Astrocyte (in vitro differentiated cells and primary cell): ENCODE data around the gene CDCP1. TPM values are rescaled to one million over a fixed set of nuclear protein-coding genes. Genes with fewer than 3 reads are reported as not detected.

ENCODE experiments used
- DNase-seq: peaks from one replicate; pipeline ENCODE4 v3.0.0-alpha.2; 2010; ENCODE audit warnings: low read depth
- FAIRE-seq: peaks from 2 replicates; lab custom pipeline; 2011; peaks lifted over from hg19 to GRCh38; lab: Jason Lieb, UNC
- H2AFZ ChIP-seq: 2 replicates; pipeline ENCODE4 v1.6.0; 2012; ENCODE audit warnings: low read depth, low read length, inconsistent platforms
- H3K27ac ChIP-seq: 2 replicates; pipeline ENCODE4 v1.5.1; 2011; ENCODE audit warnings: low read depth, low read length, inconsistent platforms
- H3K27me3 ChIP-seq: 2 replicates; pipeline ENCODE4 v1.6.0; 2011; ENCODE audit warnings: low read length, inconsistent platforms; ENCODE audit not compliant: insufficient read depth
- H3K36me3 ChIP-seq: 2 replicates; pipeline ENCODE4 v1.5.1; 2011; ENCODE audit warnings: low read length, inconsistent platforms; ENCODE audit not compliant: insufficient read depth
- H3K4me1 ChIP-seq: 2 replicates; pipeline ENCODE4 v1.5.1; 2011; ENCODE audit warnings: low read length, inconsistent platforms; ENCODE audit not compliant: insufficient read depth
- H3K4me2 ChIP-seq: 2 replicates; pipeline ENCODE4 v1.6.0; 2012; ENCODE audit warnings: low read length, inconsistent platforms
- H3K4me3 ChIP-seq: 2 replicates; pipeline ENCODE4 v1.5.1; 2011; ENCODE audit warnings: low read depth, mild to moderate bottlenecking, low read length, inconsistent platforms; ENCODE audit not compliant: insufficient read depth
- H3K79me2 ChIP-seq: 2 replicates; pipeline ENCODE4 v1.6.0; 2012; ENCODE audit warnings: mild to moderate bottlenecking, low read length, inconsistent platforms; ENCODE audit not compliant: insufficient read depth
- H3K9ac ChIP-seq: 2 replicates; pipeline ENCODE4 v1.6.0; 2012; ENCODE audit warnings: mild to moderate bottlenecking, low read length, inconsistent platforms
- H3K9me3 ChIP-seq: 2 replicates; pipeline ENCODE4 v1.5.1; 2012; ENCODE audit warnings: low read depth, mild to moderate bottlenecking, low read length, inconsistent platforms; ENCODE audit not compliant: insufficient read depth
- H4K20me1 ChIP-seq: 2 replicates; pipeline ENCODE4 v1.6.0; 2012; ENCODE audit warnings: low read length, inconsistent platforms; ENCODE audit not compliant: insufficient read depth
- H3K27ac Mint-ChIP-seq: one replicate; pipeline ENCODE4 v1.8.0; 2021; ENCODE audit warnings: mild to moderate bottlenecking, mixed read lengths; ENCODE audit not compliant: unreplicated experiment
- H3K27me3 Mint-ChIP-seq: one replicate; pipeline ENCODE4 v1.8.0; 2021; ENCODE audit warnings: low read depth, mixed read lengths; ENCODE audit not compliant: unreplicated experiment
- H3K36me3 Mint-ChIP-seq: one replicate; pipeline ENCODE4 v1.8.0; 2021; ENCODE audit warnings: low read depth, mixed read lengths; ENCODE audit not compliant: unreplicated experiment
- H3K4me1 Mint-ChIP-seq: one replicate; pipeline ENCODE4 v1.8.0; 2021; ENCODE audit warnings: low read depth, mixed read lengths; ENCODE audit not compliant: unreplicated experiment
- H3K4me3 Mint-ChIP-seq: one replicate; pipeline ENCODE4 v1.8.0; 2021; ENCODE audit warnings: mild to moderate bottlenecking, moderate library complexity, mixed read lengths; ENCODE audit not compliant: unreplicated experiment
- H3K9me3 Mint-ChIP-seq: one replicate; pipeline ENCODE4 v1.8.0; 2021; ENCODE audit warnings: mild to moderate bottlenecking, mixed read lengths; ENCODE audit not compliant: unreplicated experiment
- EZH2 ChIP-seq: IDR thresholded peaks from 2 replicates; pipeline ENCODE4 v1.6.1; 2012; ENCODE audit warnings: mild to moderate bottlenecking, low read length, inconsistent platforms; ENCODE audit not compliant: insufficient read depth
- total RNA-seq: library from RNA; stranded (reverse); gene quantifications from 2 replicates; pipeline ENCODE4 v1.2.1, GENCODE V29; 2021
- TF ChIP-seq, protein P1 (sequence below): IDR thresholded peaks from 2 replicates; pipeline ENCODE4 v1.5.1; 2011; ENCODE audit warnings: low read depth, mild to moderate bottlenecking, inconsistent platforms, low read length, moderate library complexity; ENCODE audit not compliant: insufficient read depth

CDCP1 gene
- total RNA-seq, 1 donor from 2014 or later: 6.8 TPM

- no peaks in the 10 kb centered on the region for H3K9me3 Mint-ChIP-seq
- TF ChIP-seq, protein P1, sequence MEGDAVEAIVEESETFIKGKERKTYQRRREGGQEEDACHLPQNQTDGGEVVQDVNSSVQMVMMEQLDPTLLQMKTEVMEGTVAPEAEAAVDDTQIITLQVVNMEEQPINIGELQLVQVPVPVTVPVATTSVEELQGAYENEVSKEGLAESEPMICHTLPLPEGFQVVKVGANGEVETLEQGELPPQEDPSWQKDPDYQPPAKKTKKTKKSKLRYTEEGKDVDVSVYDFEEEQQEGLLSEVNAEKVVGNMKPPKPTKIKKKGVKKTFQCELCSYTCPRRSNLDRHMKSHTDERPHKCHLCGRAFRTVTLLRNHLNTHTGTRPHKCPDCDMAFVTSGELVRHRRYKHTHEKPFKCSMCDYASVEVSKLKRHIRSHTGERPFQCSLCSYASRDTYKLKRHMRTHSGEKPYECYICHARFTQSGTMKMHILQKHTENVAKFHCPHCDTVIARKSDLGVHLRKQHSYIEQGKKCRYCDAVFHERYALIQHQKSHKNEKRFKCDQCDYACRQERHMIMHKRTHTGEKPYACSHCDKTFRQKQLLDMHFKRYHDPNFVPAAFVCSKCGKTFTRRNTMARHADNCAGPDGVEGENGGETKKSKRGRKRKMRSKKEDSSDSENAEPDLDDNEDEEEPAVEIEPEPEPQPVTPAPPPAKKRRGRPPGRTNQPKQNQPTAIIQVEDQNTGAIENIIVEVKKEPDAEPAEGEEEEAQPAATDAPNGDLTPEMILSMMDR: no peak
- no peak for TF ChIP-seq EZH2
- H3K36me3 Mint-ChIP-seq: no peaks in the 10 kb centered on the region
- no peak overlapping the region for H3K4me3 Mint-ChIP-seq
- DNase-seq: no peak
- no peak overlapping the region for H3K9ac ChIP-seq
- no peaks in the 10 kb centered on the region for H3K27me3 ChIP-seq
- no peak overlapping the region for H3K27ac Mint-ChIP-seq
- no peak overlapping the region for H3K4me2 ChIP-seq
- H4K20me1 ChIP-seq: no peaks in the 10 kb centered on the region
- H2AFZ ChIP-seq: no peak overlapping the region
- no peaks in the 10 kb centered on the region for H3K9me3 ChIP-seq
- H3K36me3 ChIP-seq: no peaks in the 10 kb centered on the region
- peaks cover 21% of the 10 kb centered on the region for H3K4me1 ChIP-seq
- no peak for FAIRE-seq
- H3K4me1 Mint-ChIP-seq: peaks cover 8% of the 10 kb centered on the region
- H3K79me2 ChIP-seq: no peaks in the 10 kb centered on the region
- H3K27me3 Mint-ChIP-seq: peaks cover 20% of the 10 kb centered on the region
- no peak overlapping the region for H3K4me3 ChIP-seq
- no peak overlapping the region for H3K27ac ChIP-seq
Observed at GRCh38 chr3:45118615-45119071, 27.5 kb downstream of the CDCP1 start.

DNA sequence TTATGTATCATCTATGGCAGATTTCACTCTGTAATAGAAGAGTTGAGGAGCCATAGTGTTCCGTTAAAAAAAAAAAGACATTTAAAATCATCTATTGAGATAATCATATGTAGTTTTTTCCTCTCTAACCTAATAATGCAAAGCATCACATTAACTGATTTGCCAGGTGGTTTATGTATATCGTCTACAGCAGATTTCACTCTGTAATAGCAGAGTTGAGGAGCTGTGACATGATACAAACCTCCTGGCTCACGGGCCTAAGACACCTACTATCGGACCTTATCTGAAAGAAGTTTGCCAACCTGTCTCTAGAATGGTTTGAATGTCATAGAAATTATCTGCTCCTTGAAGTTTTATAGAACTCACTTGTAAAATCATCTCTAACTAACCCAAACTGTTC, 29.8 kb downstream of the CDCP1 start:
- FAIRE-seq: no peak

DNA sequence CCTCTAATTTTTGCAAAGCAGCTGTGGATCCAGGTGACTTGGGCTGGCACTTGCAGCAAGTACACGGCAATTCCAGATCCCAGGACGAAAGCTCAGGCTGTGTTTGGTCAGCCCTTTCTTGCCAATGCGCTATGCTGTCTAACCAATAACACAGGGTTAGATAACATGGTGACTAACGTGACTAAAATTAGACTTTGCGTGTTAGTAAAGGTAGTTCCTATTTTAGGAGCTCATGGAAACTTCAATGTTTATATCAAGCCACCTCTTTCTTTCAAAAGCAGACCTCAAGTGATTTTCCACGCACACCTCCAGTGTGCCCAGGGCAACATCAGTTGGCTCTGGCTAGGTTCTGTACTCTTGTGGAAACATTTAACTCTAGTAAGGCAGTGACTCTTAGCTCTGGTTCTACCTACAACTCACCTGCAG, 32.5 kb downstream of the CDCP1 start:
- Histone ChIP-seq H3K27ac (peak overlapping the region; percentile 77), H3K27me3 (no peaks in the 10 kb centered on the region), H3K36me3 (no peaks in the 10 kb centered on the region), H2AFZ (no peak overlapping the region), H4K20me1 (no peaks in the 10 kb centered on the region), H3K9me3 (no peaks in the 10 kb centered on the region), H3K79me2 (no peaks in the 10 kb centered on the region), H3K4me3 (no peak overlapping the region), H3K4me1 (peaks cover 19% of the 10 kb centered on the region), H3K4me2 (peak overlapping the region; percentile 63), H3K9ac (peak overlapping the region; percentile 49)
- FAIRE-seq (no peak), DNase-seq (peak; percentile 84)
- Mint-ChIP-seq H3K27me3 (peaks cover 43% of the 10 kb centered on the region), H3K9me3 (no peaks in the 10 kb centered on the region), H3K4me3 (no peak overlapping the region), H3K4me1 (peaks cover 5% of the 10 kb centered on the region), H3K36me3 (peaks cover 4% of the 10 kb centered on the region), H3K27ac (no peak overlapping the region)
- TF ChIP-seq EZH2: no peak
- TF ChIP-seq, protein P1: no peak

More for the DNA sequence above, 29.8 kb downstream of the CDCP1 start:
- H3K4me2 ChIP-seq: no peak overlapping the region
- no peak overlapping the region for H3K4me3 ChIP-seq
- H3K79me2 ChIP-seq: no peaks in the 10 kb centered on the region
- no peak overlapping the region for H2AFZ ChIP-seq
- H3K36me3 Mint-ChIP-seq: peaks cover 4% of the 10 kb centered on the region
- H3K36me3 ChIP-seq: no peaks in the 10 kb centered on the region
- H3K9me3 Mint-ChIP-seq: no peaks in the 10 kb centered on the region
- no peak for DNase-seq
- TF ChIP-seq EZH2: no peak
- TF ChIP-seq, protein P1: no peak
- H3K9me3 ChIP-seq: no peaks in the 10 kb centered on the region
- H3K27ac Mint-ChIP-seq: no peak overlapping the region
- no peak overlapping the region for H3K27ac ChIP-seq
- peaks cover 42% of the 10 kb centered on the region for H3K27me3 Mint-ChIP-seq
- no peak overlapping the region for H3K4me3 Mint-ChIP-seq
- H4K20me1 ChIP-seq: no peaks in the 10 kb centered on the region
- H3K4me1 Mint-ChIP-seq: peaks cover 3% of the 10 kb centered on the region
- no peak overlapping the region for H3K9ac ChIP-seq
- H3K4me1 ChIP-seq: peaks cover 21% of the 10 kb centered on the region
- no peaks in the 10 kb centered on the region for H3K27me3 ChIP-seq
